KBM-7 (cell line): ENCODE measurements around the gene NDUFS7.

ENCODE experiments used
- DNase-seq: peaks from one replicate; pipeline ENCODE4 v3.0.0-alpha.2; 2015
- in situ Hi-C: fragments of 300-500 bp; cut with MboI; formaldehyde crosslinking; loops from 2 replicates; pipeline ENCODE4 v1.14.3; 2020; ENCODE audit warnings: low sequenced_read_pairs, low pct_unique_long_range_greater_than_20kb, mixed read lengths

The NDUFS7 gene

GRCh38 chr19:1362387-1363257, 21.1 kb upstream of the NDUFS7 start:
- DNase-seq, result no peak
- in situ Hi-C loops, result loop anchor here (10.0 kb wide), 1 partner anchor 48 kb away; no protein-coding TSS in a partner anchor

GRCh38 chr19:1363599-1363998, 20.1 kb upstream of the NDUFS7 start:
- DNase-seq, result peak; percentile 53
- in situ Hi-C loops, result loop anchor here (10.0 kb wide), 1 partner anchor 49 kb away; no protein-coding TSS in a partner anchor

GRCh38 chr19:1364070-1364704, 19.5 kb upstream of the NDUFS7 start:
- in situ Hi-C loops, result loop anchor here (10.0 kb wide), 1 partner anchor 49 kb away; no protein-coding TSS in a partner anchor

GRCh38 chr19:1365319-1366269, 18.1 kb upstream of the NDUFS7 start:
- in situ Hi-C loops, result loop anchor here (10.0 kb wide), 1 partner anchor 51 kb away; no protein-coding TSS in a partner anchor
- no peak for DNase-seq

More at GRCh38 chr19:1364070-1364704, 19.5 kb upstream of the NDUFS7 start:
- DNase-seq, result no peak

GRCh38 chr19:1366296-1366695, 17.4 kb upstream of the NDUFS7 start:
- no peak for DNase-seq
- in situ Hi-C loops, result loop anchor here (10.0 kb wide), 1 partner anchor 51 kb away; no protein-coding TSS in a partner anchor

- DNase-seq, result peak; percentile 59
These were observed 16.5 kb upstream of the NDUFS7 start for GRCh38 chr19:1366899-1367870.

GRCh38 chr19:1369214-1369805, 14.4 kb upstream of the NDUFS7 start:
- in situ Hi-C loops, result loop anchor here (10.0 kb wide), 1 partner anchor 55 kb away; no protein-coding TSS in a partner anchor
- no peak for DNase-seq

More at GRCh38 chr19:1366899-1367870, 16.5 kb upstream of the NDUFS7 start:
- in situ Hi-C loops, result loop anchor here (10.0 kb wide), 1 partner anchor 52 kb away; no protein-coding TSS in a partner anchor

GRCh38 chr19:1370579-1371361, 12.9 kb upstream of the NDUFS7 start:
- no peak for DNase-seq
- in situ Hi-C loops, result no loop called here

- no peak for DNase-seq
- in situ Hi-C loops, result no loop called here
These were observed 10.6 kb upstream of the NDUFS7 start for GRCh38 chr19:1373042-1373533.

- in situ Hi-C loops, result no loop called here
- DNase-seq, result no peak
These were observed 10.0 kb upstream of the NDUFS7 start for GRCh38 chr19:1373534-1374249.

GRCh38 chr19:1374250-1374577, 9.5 kb upstream of the NDUFS7 start:
- DNase-seq, result no peak
- in situ Hi-C loops, result no loop called here

GRCh38 chr19:1376415-1376805, 7.3 kb upstream of the NDUFS7 start:
- in situ Hi-C loops, result no loop called here
- DNase-seq, result no peak

- in situ Hi-C loops, result no loop called here
These were observed 6.3 kb upstream of the NDUFS7 start for GRCh38 chr19:1377176-1377964.

GRCh38 chr19:1377965-1378785, 5.5 kb upstream of the NDUFS7 start:
- in situ Hi-C loops, result no loop called here
- no peak for DNase-seq

More at GRCh38 chr19:1377176-1377964, 6.3 kb upstream of the NDUFS7 start:
- no peak for DNase-seq
